Endodermal cell (in vitro differentiated cells): ENCODE results near the gene B4GALT3. TPM values are rescaled to one million over a fixed set of nuclear protein-coding genes. Genes with fewer than 3 reads are reported as not detected.

ENCODE experiments used
- DNase-seq: peaks from one replicate; pipeline ENCODE4 v3.0.0-alpha.2; 2017
- H3K27ac ChIP-seq: 2 replicates; pipeline ENCODE4 v1.5.1; 2013; ENCODE audit warnings: mild to moderate bottlenecking, low read depth, low read length, moderate library complexity
- H3K27me3 ChIP-seq: 2 replicates; pipeline ENCODE4 v1.6.1; 2013; ENCODE audit warnings: mild to moderate bottlenecking, low read length, moderate library complexity; ENCODE audit not compliant: insufficient read depth, control insufficient read depth, poor library complexity, severe bottlenecking
- H3K36me3 ChIP-seq: 2 replicates; pipeline ENCODE4 v1.7.0; 2013; ENCODE audit warnings: mild to moderate bottlenecking, low read length, moderate library complexity; ENCODE audit not compliant: control insufficient read depth, insufficient read depth
- H3K4me1 ChIP-seq: one replicate; pipeline ENCODE4 v1.7.0; 2013; ENCODE audit warnings: low read length; ENCODE audit not compliant: control insufficient read depth, insufficient read depth
- H3K4me3 ChIP-seq: 2 replicates; pipeline ENCODE4 v1.5.1; 2013; ENCODE audit warnings: mild to moderate bottlenecking, low read length, moderate library complexity
- H3K9ac ChIP-seq: 2 replicates; pipeline ENCODE4 v1.6.1; 2013; ENCODE audit warnings: mild to moderate bottlenecking, low read length, moderate library complexity; ENCODE audit not compliant: poor library complexity, severe bottlenecking; ENCODE audit errors: extremely low read depth
- H3K9me3 ChIP-seq: 2 replicates; pipeline ENCODE4 v1.6.1; 2013; ENCODE audit warnings: mild to moderate bottlenecking, low read length, moderate library complexity; ENCODE audit not compliant: control insufficient read depth
- H3K27ac Mint-ChIP-seq: 2 replicates; pipeline ENCODE4 v1.8.0; 2020; ENCODE audit warnings: mixed read lengths
- H3K27me3 Mint-ChIP-seq: 2 replicates; pipeline ENCODE4 v1.8.0; 2021; ENCODE audit warnings: mild to moderate bottlenecking, mixed read lengths; ENCODE audit not compliant: insufficient read depth
- H3K36me3 Mint-ChIP-seq: 2 replicates; pipeline ENCODE4 v1.8.0; 2020; ENCODE audit warnings: low read depth, mixed read lengths
- H3K4me1 Mint-ChIP-seq: 2 replicates; pipeline ENCODE4 v1.8.0; 2020; ENCODE audit warnings: mixed read lengths
- H3K4me3 Mint-ChIP-seq: 2 replicates; pipeline ENCODE4 v1.8.0; 2020; ENCODE audit warnings: mild to moderate bottlenecking, moderate library complexity, mixed read lengths
- H3K9me3 Mint-ChIP-seq: 2 replicates; pipeline ENCODE4 v1.8.0; 2020; ENCODE audit warnings: mild to moderate bottlenecking, mixed read lengths
- WGBS, 2 experiments: methylation state at CpG; one replicate each; pipeline versions ENCODE4 v1.1.5 to v1.1.7; 2013; ENCODE audit warnings: missing lambda C conversion rate in 2 of 2, mixed read lengths in 1 of 2; ENCODE audit not compliant: insufficient coverage in 1 of 2, insufficient read length in 1 of 2; 5-methylcytosine and 5-hydroxymethylcytosine counted together
- total RNA-seq, 2 donors: library from RNA; stranded (reverse); fragmentation: NEBNext Ultra II Directional in 1 of 2; extraction: Animal tissue kit (Norgen Biotek cat#: 25700) in 1 of 2; gene quantifications; 2 replicates in 1 of 2; 3 replicates in 1 of 2; pipeline ENCODE4 v1.2.1, GENCODE V29; 2021
- TF ChIP-seq, protein P1 (sequence below): fragments of 200-600 bp; sonication (generic); conservative IDR thresholded peaks from 2 replicates; pipeline ENCODE4 v1.5.0; 2021; ENCODE audit warnings: antibody characterized with exemption, mild to moderate bottlenecking

B4GALT3 gene
- total RNA-seq, 2 donors from 2014 or later = 30.4 to 37.9 TPM

GRCh38 chr1:161223805-161224694 lies 46.7 kb upstream of the B4GALT3 start:
- no peaks in the 10 kb centered on the region for H3K9me3 Mint-ChIP-seq
- H3K4me3 Mint-ChIP-seq = peak overlapping the region; percentile 48
- WGBS, 2 experiments = 87 to 97% methylated on average over 4 to 7 of the region's 7 CpGs
- Histone ChIP-seq H3K4me1 (peaks cover 14% of the 10 kb centered on the region), H3K36me3 (peaks cover 13% of the 10 kb centered on the region), H3K27ac (no peak overlapping the region), H3K4me3 (peak overlapping the region; percentile 76), H3K9ac (no peak overlapping the region), H3K9me3 (no peaks in the 10 kb centered on the region), H3K27me3 (no peaks in the 10 kb centered on the region)
- H3K27me3 Mint-ChIP-seq = no peaks in the 10 kb centered on the region
- H3K36me3 Mint-ChIP-seq = peaks cover 20% of the 10 kb centered on the region
- DNase-seq = peak; percentile 71
- TF ChIP-seq, protein P1, sequence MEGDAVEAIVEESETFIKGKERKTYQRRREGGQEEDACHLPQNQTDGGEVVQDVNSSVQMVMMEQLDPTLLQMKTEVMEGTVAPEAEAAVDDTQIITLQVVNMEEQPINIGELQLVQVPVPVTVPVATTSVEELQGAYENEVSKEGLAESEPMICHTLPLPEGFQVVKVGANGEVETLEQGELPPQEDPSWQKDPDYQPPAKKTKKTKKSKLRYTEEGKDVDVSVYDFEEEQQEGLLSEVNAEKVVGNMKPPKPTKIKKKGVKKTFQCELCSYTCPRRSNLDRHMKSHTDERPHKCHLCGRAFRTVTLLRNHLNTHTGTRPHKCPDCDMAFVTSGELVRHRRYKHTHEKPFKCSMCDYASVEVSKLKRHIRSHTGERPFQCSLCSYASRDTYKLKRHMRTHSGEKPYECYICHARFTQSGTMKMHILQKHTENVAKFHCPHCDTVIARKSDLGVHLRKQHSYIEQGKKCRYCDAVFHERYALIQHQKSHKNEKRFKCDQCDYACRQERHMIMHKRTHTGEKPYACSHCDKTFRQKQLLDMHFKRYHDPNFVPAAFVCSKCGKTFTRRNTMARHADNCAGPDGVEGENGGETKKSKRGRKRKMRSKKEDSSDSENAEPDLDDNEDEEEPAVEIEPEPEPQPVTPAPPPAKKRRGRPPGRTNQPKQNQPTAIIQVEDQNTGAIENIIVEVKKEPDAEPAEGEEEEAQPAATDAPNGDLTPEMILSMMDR = no peak
- peak overlapping the region; percentile 85 for H3K27ac Mint-ChIP-seq
- H3K4me1 Mint-ChIP-seq = peaks cover 57% of the 10 kb centered on the region

DNA sequence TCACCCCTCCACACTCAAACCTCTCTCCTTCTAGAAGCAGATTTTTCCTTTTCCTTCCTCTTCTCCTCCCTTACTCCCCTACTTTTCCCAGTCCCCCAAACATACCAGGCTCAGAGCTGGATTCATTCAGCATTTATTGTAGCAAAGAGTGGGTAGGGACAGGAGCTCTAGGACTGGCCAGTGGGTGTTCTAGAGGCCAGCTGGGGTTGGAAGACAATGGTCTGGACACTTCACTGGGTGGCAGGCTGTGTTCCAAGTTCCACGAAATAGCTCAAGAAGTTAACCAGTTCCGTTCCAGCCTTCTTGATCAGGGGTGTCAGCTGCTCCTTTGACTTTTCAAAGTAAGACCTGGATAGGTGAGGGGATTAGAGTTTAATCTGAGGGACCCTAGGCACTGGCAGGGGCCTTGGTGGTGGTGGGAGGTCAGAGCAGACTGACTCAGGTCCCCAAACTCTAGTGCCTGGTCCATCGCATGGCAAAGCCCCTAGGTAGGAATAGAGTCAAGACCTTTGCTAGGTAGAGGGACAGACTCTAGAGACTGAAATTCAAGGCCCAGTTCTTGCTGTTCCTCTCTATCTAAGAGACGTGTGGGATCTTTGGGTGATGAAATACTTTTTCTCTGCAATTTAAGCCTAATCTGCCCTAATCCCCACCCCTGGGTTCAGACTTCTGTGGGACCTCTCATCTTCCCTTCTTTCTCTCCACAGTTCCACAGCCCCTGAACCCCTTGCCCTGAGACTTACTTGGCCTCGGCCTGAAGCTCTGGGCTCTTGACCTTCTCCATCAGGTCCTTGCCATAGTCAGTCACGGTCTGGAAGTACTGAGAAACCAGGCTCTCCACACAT lies 45.1 kb upstream of the B4GALT3 start:
- Histone ChIP-seq H3K9me3 (no peaks in the 10 kb centered on the region), H3K27ac (no peak overlapping the region), H3K9ac (no peak overlapping the region), H3K4me3 (peak overlapping the region; percentile 76), H3K27me3 (no peaks in the 10 kb centered on the region), H3K4me1 (peaks cover 14% of the 10 kb centered on the region), H3K36me3 (no peaks in the 10 kb centered on the region)
- Mint-ChIP-seq H3K4me1 (peaks cover 72% of the 10 kb centered on the region), H3K9me3 (no peaks in the 10 kb centered on the region), H3K27me3 (no peaks in the 10 kb centered on the region), H3K36me3 (peaks cover 12% of the 10 kb centered on the region), H3K27ac (no peak overlapping the region), H3K4me3 (peak overlapping the region; percentile 48)
- TF ChIP-seq, protein P1 = no peak
- 97% methylated on average over 3 to 6 of the region's 6 CpGs for WGBS, 2 experiments
- no peak for DNase-seq

DNA sequence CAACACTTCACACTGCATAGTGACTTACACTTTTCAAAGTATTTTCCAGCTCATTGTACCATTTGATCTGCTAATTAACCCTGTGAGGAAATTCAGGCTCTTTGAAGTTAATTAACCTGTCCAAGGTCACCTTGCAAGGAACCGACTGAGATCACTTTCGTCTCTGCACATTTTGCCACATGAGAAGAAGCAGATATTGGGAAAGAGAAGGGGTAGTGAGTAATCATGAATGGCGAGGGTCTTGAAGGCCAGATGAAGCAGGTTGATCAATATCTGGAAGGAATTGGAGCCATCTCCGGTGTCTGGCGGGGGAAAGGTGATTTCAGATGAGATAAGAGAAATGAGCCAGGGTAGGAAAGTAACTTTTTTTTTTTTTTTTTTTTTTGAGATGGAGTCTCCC lies 42.7 kb upstream of the B4GALT3 start:
- Mint-ChIP-seq H3K27ac (no peak overlapping the region), H3K36me3 (peaks cover 15% of the 10 kb centered on the region), H3K4me3 (no peak overlapping the region), H3K4me1 (peaks cover 64% of the 10 kb centered on the region), H3K27me3 (no peaks in the 10 kb centered on the region), H3K9me3 (no peaks in the 10 kb centered on the region)
- Histone ChIP-seq H3K9me3 (no peaks in the 10 kb centered on the region), H3K36me3 (peaks cover 4% of the 10 kb centered on the region), H3K9ac (no peak overlapping the region), H3K27me3 (no peaks in the 10 kb centered on the region), H3K4me3 (no peak overlapping the region), H3K27ac (no peak overlapping the region), H3K4me1 (peaks cover 8% of the 10 kb centered on the region)
- TF ChIP-seq, protein P1 = no peak
- DNase-seq = no peak
- WGBS, 2 experiments = 95 to 98% methylated on average over 4 to 5 of the region's 5 CpGs
